ENCODE results near the gene GATA3.

GATA3 gene

DNA sequence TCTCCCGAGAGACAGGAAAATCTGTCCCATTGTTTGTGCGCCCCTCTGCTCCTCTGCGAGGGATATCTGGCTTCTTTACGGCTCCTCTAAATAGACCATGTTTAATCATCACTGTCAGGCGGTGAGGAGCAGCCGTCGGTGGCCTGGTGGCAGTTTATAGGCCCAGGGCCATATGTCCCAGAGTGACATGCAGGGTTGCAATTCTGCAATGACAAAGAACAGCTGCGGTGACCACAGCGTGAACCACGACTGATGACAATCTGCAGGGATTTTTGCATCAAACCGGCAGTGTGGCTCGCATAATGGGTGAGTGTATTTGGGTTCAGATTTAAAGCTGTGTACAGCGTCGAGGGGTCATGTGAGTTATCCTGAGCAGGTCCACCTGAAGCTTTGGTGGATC is 41.5 kb downstream of the GATA3 start:
- no peak for DNase-seq (ENCODE audit: extremely low read depth, low read depth)
- TF ChIP-seq, protein P1, sequence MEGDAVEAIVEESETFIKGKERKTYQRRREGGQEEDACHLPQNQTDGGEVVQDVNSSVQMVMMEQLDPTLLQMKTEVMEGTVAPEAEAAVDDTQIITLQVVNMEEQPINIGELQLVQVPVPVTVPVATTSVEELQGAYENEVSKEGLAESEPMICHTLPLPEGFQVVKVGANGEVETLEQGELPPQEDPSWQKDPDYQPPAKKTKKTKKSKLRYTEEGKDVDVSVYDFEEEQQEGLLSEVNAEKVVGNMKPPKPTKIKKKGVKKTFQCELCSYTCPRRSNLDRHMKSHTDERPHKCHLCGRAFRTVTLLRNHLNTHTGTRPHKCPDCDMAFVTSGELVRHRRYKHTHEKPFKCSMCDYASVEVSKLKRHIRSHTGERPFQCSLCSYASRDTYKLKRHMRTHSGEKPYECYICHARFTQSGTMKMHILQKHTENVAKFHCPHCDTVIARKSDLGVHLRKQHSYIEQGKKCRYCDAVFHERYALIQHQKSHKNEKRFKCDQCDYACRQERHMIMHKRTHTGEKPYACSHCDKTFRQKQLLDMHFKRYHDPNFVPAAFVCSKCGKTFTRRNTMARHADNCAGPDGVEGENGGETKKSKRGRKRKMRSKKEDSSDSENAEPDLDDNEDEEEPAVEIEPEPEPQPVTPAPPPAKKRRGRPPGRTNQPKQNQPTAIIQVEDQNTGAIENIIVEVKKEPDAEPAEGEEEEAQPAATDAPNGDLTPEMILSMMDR (IDR thresholded peaks at IDR 0.05; ENCODE audit: low read depth, low read length, missing control alignments), result no peak
- no peak overlapping the region for H3K4me3 ChIP-seq (replicated peaks; ENCODE audit: low read depth, low read length)

GRCh38 chr10:8096931-8097330 is 42.4 kb downstream of the GATA3 start:
- H3K4me3 ChIP-seq (replicated peaks; ENCODE audit: low read depth, low read length), result no peak overlapping the region
- TF ChIP-seq, protein P1 (IDR thresholded peaks at IDR 0.05; ENCODE audit: low read depth, low read length, missing control alignments), result no peak
- no peak for DNase-seq (ENCODE audit: extremely low read depth, low read depth)

DNA sequence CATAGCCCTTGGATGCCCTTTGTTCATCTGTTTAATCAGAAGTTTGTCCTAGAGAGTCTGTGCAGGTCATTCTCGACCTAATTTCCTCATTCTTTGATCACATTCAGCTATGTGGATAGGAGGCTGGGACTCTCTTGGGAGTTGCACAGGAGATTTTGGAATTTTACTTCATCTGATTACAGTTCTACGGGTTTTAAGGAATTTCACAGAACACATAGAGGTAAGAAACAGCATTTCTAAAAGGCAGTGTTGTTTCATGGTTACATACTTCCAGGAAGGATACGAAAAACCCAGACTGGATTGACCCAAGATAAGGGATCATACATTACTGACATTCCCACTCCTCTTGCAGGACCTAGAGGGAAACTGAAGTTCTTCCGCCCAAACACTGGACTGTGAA is 45.9 kb downstream of the GATA3 start:
- DNase-seq (ENCODE audit: extremely low read depth, low read depth), result no peak
- H3K4me3 ChIP-seq (replicated peaks; ENCODE audit: low read depth, low read length), result no peak overlapping the region
- TF ChIP-seq, protein P1 (IDR thresholded peaks at IDR 0.05; ENCODE audit: low read depth, low read length, missing control alignments), result no peak

- TF ChIP-seq, protein P1 (IDR thresholded peaks at IDR 0.05; ENCODE audit: low read depth, low read length, missing control alignments), result no peak
- no peak for DNase-seq (ENCODE audit: extremely low read depth, low read depth)
- no peak overlapping the region for H3K4me3 ChIP-seq (replicated peaks; ENCODE audit: low read depth, low read length)
These were observed 48.4 kb downstream of the GATA3 start for GRCh38 chr10:8102708-8103401.

DNA sequence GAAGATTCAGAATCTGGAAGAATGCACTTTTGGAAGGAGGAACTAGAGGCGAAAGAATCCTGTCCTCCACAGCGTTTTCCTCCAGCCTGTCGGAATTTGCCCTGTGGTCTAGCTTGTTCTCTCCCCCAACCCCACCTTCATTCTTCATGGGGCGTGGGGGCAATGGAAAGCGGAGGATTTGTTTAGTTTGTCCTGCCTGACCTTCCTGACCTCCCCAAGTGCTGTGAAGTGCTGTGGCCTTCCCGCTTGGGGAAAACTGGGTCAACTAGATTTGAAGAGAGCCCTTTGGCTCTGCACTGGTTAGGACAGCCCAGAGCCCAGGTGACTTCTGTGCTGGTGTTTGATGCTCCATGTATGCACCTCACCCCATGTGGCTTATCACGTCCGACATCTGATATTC is 49.1 kb downstream of the GATA3 start:
- no peak overlapping the region for H3K4me3 ChIP-seq (replicated peaks; ENCODE audit: low read depth, low read length)
- DNase-seq (ENCODE audit: extremely low read depth, low read depth), result no peak
- TF ChIP-seq, protein P1 (IDR thresholded peaks at IDR 0.05; ENCODE audit: low read depth, low read length, missing control alignments), result no peak

GRCh38 chr10:8104005-8104404 is 49.5 kb downstream of the GATA3 start:
- no peak for DNase-seq (ENCODE audit: extremely low read depth, low read depth)
- TF ChIP-seq, protein P1 (IDR thresholded peaks at IDR 0.05; ENCODE audit: low read depth, low read length, missing control alignments), result no peak
- no peak overlapping the region for H3K4me3 ChIP-seq (replicated peaks; ENCODE audit: low read depth, low read length)

- TF ChIP-seq, protein P1 (IDR thresholded peaks at IDR 0.05; ENCODE audit: low read depth, low read length, missing control alignments), result no peak
- no peak overlapping the region for H3K4me3 ChIP-seq (replicated peaks; ENCODE audit: low read depth, low read length)
- no peak for DNase-seq (ENCODE audit: extremely low read depth, low read depth)
These were observed 50.2 kb downstream of the GATA3 start for GRCh38 chr10:8104721-8105120.

Data from HFF-Myc (cell line).